SK-N-MC (cell line): ENCODE data around the gene CLIC1.

Experiments used
- EZH2 ChIP-seq: fragments of 200-600 bp; sonication (generic); IDR thresholded peaks from one replicate; pipeline ENCODE4 v1.6.1; 2017; ENCODE audit warnings: antibody characterized with exemption
- POLR2AphosphoS5 ChIP-seq: IDR thresholded peaks from 2 replicates; pipeline ENCODE4 v1.6.1; 2012; ENCODE audit warnings: mild to moderate bottlenecking, low read depth, low read length, borderline replicate concordance

DNA sequence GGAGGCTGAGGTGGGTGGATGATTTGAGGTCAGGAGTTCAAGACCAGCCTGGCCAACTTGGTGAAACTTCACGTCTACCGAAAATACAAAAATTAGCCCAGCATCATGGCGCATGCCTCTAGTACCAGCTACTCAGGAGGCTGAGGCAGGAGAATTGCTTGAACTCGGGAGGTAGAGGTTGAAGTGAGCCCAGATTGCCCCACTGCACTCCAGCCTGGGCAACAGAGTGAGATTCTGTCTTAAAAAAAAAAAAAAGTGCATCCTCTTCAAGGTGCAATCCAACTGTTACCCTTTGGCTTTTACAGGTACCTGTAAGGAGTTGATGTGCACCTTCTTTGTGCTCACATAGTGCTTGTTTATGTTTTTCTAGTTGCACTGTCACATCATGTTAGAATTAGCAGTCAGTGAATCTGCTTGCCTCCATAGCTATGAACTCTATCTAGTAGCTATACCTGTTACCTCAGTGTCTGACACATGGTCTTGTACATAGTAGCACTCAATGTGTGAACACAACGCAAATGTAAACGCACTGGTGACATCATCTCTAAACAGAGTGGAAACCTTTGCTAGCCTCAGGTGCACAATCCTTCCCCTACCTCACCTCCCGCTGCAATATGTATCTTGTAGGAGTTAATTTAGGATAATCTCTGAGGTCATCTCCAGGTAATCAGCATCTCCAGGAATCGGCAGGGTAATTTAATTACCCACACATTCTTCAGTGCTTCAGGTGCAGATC is 13.1 kb upstream of the CLIC1 start:
- no peak; the same call in 1 of the 2 replicates for TF ChIP-seq POLR2AphosphoS5
- TF ChIP-seq EZH2: no peak
